NCI-H2196 (cell line): Measurements from ENCODE around the gene EIF2AK2.

ENCODE experiments used
- DNase-seq: peaks from one replicate; lab custom pipeline; 2025; ENCODE audit not compliant: unreplicated experiment; lab: John Stamatoyannopoulos, UW

Gene EIF2AK2

GRCh38 chr2:37173741-37174140 is 17.0 kb upstream of the EIF2AK2 start:
- DNase-seq: no peak

- no peak for DNase-seq
These were observed 14.8 kb upstream of the EIF2AK2 start for GRCh38 chr2:37171624-37171950.

- DNase-seq: peak; percentile 15
These were observed 11.6 kb upstream of the EIF2AK2 start for GRCh38 chr2:37168217-37168981.

GRCh38 chr2:37167636-37168180 is 10.9 kb upstream of the EIF2AK2 start:
- DNase-seq: no peak

- DNase-seq: no peak
These were observed 8.0 kb upstream of the EIF2AK2 start for GRCh38 chr2:37164757-37165156.

- peak; percentile 24 for DNase-seq
These were observed 516 bp downstream of the EIF2AK2 start for GRCh38 chr2:37156071-37156856.

- DNase-seq: no peak
These were observed 2.0 kb downstream of the EIF2AK2 start for GRCh38 chr2:37154785-37155184.

- no peak for DNase-seq
These were observed 3.6 kb downstream of the EIF2AK2 start for GRCh38 chr2:37153224-37153623.

- DNase-seq: no peak
These were observed 7.0 kb downstream of the EIF2AK2 start for GRCh38 chr2:37149626-37150322.

GRCh38 chr2:37148325-37148724 is 8.5 kb downstream of the EIF2AK2 start:
- DNase-seq: no peak

GRCh38 chr2:37146062-37146461 is 10.7 kb downstream of the EIF2AK2 start:
- no peak for DNase-seq

GRCh38 chr2:37143974-37144373 is 12.8 kb downstream of the EIF2AK2 start:
- no peak for DNase-seq

GRCh38 chr2:37142546-37142945 is 14.2 kb downstream of the EIF2AK2 start:
- no peak for DNase-seq

- DNase-seq: no peak
These were observed 23.9 kb downstream of the EIF2AK2 start for GRCh38 chr2:37132914-37133313.

GRCh38 chr2:37125416-37125815 is 31.4 kb downstream of the EIF2AK2 start:
- no peak for DNase-seq

- DNase-seq: no peak
These were observed 37.6 kb downstream of the EIF2AK2 start for GRCh38 chr2:37119157-37119556.

GRCh38 chr2:37117566-37117965 is 39.2 kb downstream of the EIF2AK2 start:
- no peak for DNase-seq

- no peak for DNase-seq
These were observed 44.8 kb downstream of the EIF2AK2 start for GRCh38 chr2:37111958-37112357.

- no peak for DNase-seq
These were observed 46.2 kb downstream of the EIF2AK2 start for GRCh38 chr2:37110306-37111212.

GRCh38 chr2:37109523-37109922 is 47.3 kb downstream of the EIF2AK2 start:
- DNase-seq: no peak

- no peak for DNase-seq
These were observed 51.6 kb downstream of the EIF2AK2 start for GRCh38 chr2:37105150-37105549.
